HEK293 (cell line): Measurements from ENCODE around the gene PRAF2.

Experiments used
- CTCF ChIA-PET: fragments of 350-600 bp; formaldehyde crosslinking; extraction: SDS; loops from one replicate; lab custom pipeline; 2021; ENCODE audit warnings: antibody characterized with exemption; lab: Yijun Ruan, JAX
- POLR2A ChIA-PET: fragments of 300-600 bp; formaldehyde crosslinking; extraction: SDS; loops from one replicate; lab custom pipeline; 2020; ENCODE audit warnings: antibody characterized with exemption, inconsistent platforms; lab: Yijun Ruan, JAX
- H3K27ac ChIP-seq: fragments of 200-500 bp; sonication (Bioruptor generic); 2 replicates; pipeline ENCODE4 v1.5.1; 2014; ENCODE audit warnings: low read depth, low read length, control low read depth, inconsistent platforms; ENCODE audit errors: extremely low read depth
- H3K36me3 ChIP-seq, 2 experiments: fragments of 200-500 bp in 1 of 2; sonication (Bioruptor generic) in 1 of 2; 1 replicate in 1 of 2; 2 replicates in 1 of 2; pipeline ENCODE4 v1.5.1; 2014 to 2017; ENCODE audit warnings: inconsistent platforms in 2 of 2, low read length in 2 of 2; ENCODE audit not compliant: control insufficient read depth in 2 of 2, insufficient read depth in 1 of 2
- H3K4me1 ChIP-seq: fragments of 200-500 bp; sonication (Bioruptor generic); 2 replicates; pipeline ENCODE4 v1.5.1; 2014; ENCODE audit warnings: mild to moderate bottlenecking, low read length, inconsistent platforms; ENCODE audit not compliant: control insufficient read depth, insufficient read depth
- H3K4me3 ChIP-seq: 2 replicates; pipeline ENCODE4 v1.5.1; 2011; ENCODE audit warnings: low read depth, mild to moderate bottlenecking, control low read depth, low read length, moderate library complexity
- H3K9me3 ChIP-seq: fragments of 200-500 bp; sonication (Bioruptor generic); 2 replicates; pipeline ENCODE4 v1.5.1; 2014; ENCODE audit warnings: low read depth, low read length, inconsistent platforms; ENCODE audit not compliant: control insufficient read depth, insufficient read depth
- CTCF ChIP-seq: fragments of 450-650 bp; formaldehyde crosslinking; IDR thresholded peaks from 2 replicates; pipeline ENCODE4 v1.5.1; 2016; ENCODE audit warnings: missing biosample characterization, missing genetic modification characterization
- GLIS2 ChIP-seq: fragments of 450-650 bp; formaldehyde crosslinking; IDR thresholded peaks from 2 replicates; pipeline ENCODE4 v1.5.1; 2016; ENCODE audit warnings: missing biosample characterization, missing genetic modification characterization
- KLF7 ChIP-seq: fragments of 450-650 bp; formaldehyde crosslinking; IDR thresholded peaks from 2 replicates; pipeline ENCODE4 v1.5.1; 2016; ENCODE audit warnings: missing biosample characterization, missing genetic modification characterization, borderline replicate concordance
- PRDM2 ChIP-seq: fragments of 450-650 bp; formaldehyde crosslinking; IDR thresholded peaks from 2 replicates; pipeline ENCODE4 v1.5.1; 2016; ENCODE audit warnings: missing biosample characterization, missing genetic modification characterization, borderline replicate concordance
- ZBTB48 ChIP-seq: fragments of 450-650 bp; formaldehyde crosslinking; IDR thresholded peaks from 2 replicates; pipeline ENCODE4 v1.5.1; 2016; ENCODE audit warnings: missing biosample characterization, missing genetic modification characterization
- ZNF114 ChIP-seq: fragments of 450-650 bp; formaldehyde crosslinking; IDR thresholded peaks from 2 replicates; pipeline ENCODE4 v1.5.0; 2017; ENCODE audit warnings: missing biosample characterization, missing genetic modification characterization
- ZNF140 ChIP-seq: fragments of 450-650 bp; formaldehyde crosslinking; IDR thresholded peaks from 2 replicates; pipeline ENCODE4 v1.5.1; 2016; ENCODE audit warnings: missing biosample characterization, missing genetic modification characterization
- ZNF19 ChIP-seq: fragments of 450-650 bp; formaldehyde crosslinking; IDR thresholded peaks from 2 replicates; pipeline ENCODE4; 2016; ENCODE audit warnings: missing biosample characterization, missing genetic modification characterization, low read depth
- ZNF292 ChIP-seq: fragments of 450-650 bp; formaldehyde crosslinking; IDR thresholded peaks from 2 replicates; pipeline ENCODE4 v1.5.1; 2016; ENCODE audit warnings: low read depth, missing biosample characterization, missing genetic modification characterization, borderline replicate concordance
- ZNF37A ChIP-seq: fragments of 450-650 bp; IDR thresholded peaks from 2 replicates; pipeline ENCODE4 v1.5.1; 2018; ENCODE audit warnings: missing biosample characterization, missing genetic modification characterization
- ZNF488 ChIP-seq: fragments of 450-650 bp; formaldehyde crosslinking; IDR thresholded peaks from 2 replicates; pipeline ENCODE4 v1.5.1; 2016; ENCODE audit warnings: missing biosample characterization, missing genetic modification characterization
- ZNF518A ChIP-seq: fragments of 450-650 bp; formaldehyde crosslinking; conservative IDR thresholded peaks from 2 replicates; pipeline ENCODE4 v1.5.1; 2016; ENCODE audit warnings: low read depth, missing biosample characterization, missing genetic modification characterization
- ZNF624 ChIP-seq: fragments of 450-650 bp; formaldehyde crosslinking; IDR thresholded peaks from 2 replicates; pipeline ENCODE4 v1.5.1; 2017; ENCODE audit warnings: missing biosample characterization, missing genetic modification characterization
- ZNF777 ChIP-seq: fragments of 450-650 bp; formaldehyde crosslinking; IDR thresholded peaks from 2 replicates; pipeline ENCODE4 v1.5.1; 2017; ENCODE audit warnings: missing biosample characterization, missing genetic modification characterization, borderline replicate concordance

PRAF2 gene

GRCh38 chrX:49102190-49102589, 28.4 kb upstream of the PRAF2 start:
- POLR2A ChIA-PET, result no interaction called here
- TF ChIP-seq ZNF19 (tag by site-specific recombination), result no peak
- CTCF ChIA-PET, result interaction anchor here (0.6 kb wide), 1 partner anchor 85 kb away, joined by 6 read pairs; no protein-coding TSS in a partner anchor
- no peaks in the 10 kb centered on the region for H3K4me1 ChIP-seq
- no peak overlapping the region for H3K27ac ChIP-seq
- H3K4me3 ChIP-seq, result no peak overlapping the region
- H3K9me3 ChIP-seq, result no peaks in the 10 kb centered on the region
- H3K36me3 ChIP-seq, result peaks cover 4 to 6% of the 10 kb centered on the region in 2 experiments; a peak in 2 of 3 replicates

GRCh38 chrX:49101629-49101984, 27.8 kb upstream of the PRAF2 start:
- ChIA-PET CTCF (interaction anchor here (0.6 kb wide), 1 partner anchor 85 kb away, joined by 6 read pairs; no protein-coding TSS in a partner anchor), POLR2A (interaction anchor here (1.0 kb wide), 6 partner anchors 12 to 167 kb away, joined by 3 to 6 read pairs (median 3); partner anchors contain the start of gene WDR45)
- Histone ChIP-seq H3K4me1 (no peaks in the 10 kb centered on the region), H3K9me3 (no peaks in the 10 kb centered on the region), H3K4me3 (peak overlapping the region; percentile 37), H3K27ac (peak overlapping the region; percentile 10; the same call in 1 of the 2 replicates), H3K36me3 (peaks cover 4 to 6% of the 10 kb centered on the region in 2 experiments; a peak in 2 of 3 replicates)
- peak; percentile 26; the same call in 1 of the 2 replicates for TF ChIP-seq ZNF777 (tag by site-specific recombination)
- TF ChIP-seq ZBTB48 (tag by site-specific recombination), result peak; percentile 40; the same call in 1 of the 2 replicates
- TF ChIP-seq GLIS2, result peak; percentile 57
- no peak for TF ChIP-seq ZNF624 (tag by site-specific recombination)
- TF ChIP-seq CTCF (tag by site-specific recombination), result peak; percentile 83
- no peak for TF ChIP-seq ZNF488
- TF ChIP-seq, all 188 proteins: peak for 4

GRCh38 chrX:49100704-49101628, 27.2 kb upstream of the PRAF2 start:
- ChIA-PET POLR2A (interaction anchor here (0.6 to 1.0 kb wide), 9 partner anchors 10 to 168 kb away, joined by 3 to 6 read pairs (median 3); partner anchors contain the start of gene WDR45), CTCF (no interaction called here)
- Histone ChIP-seq H3K4me1 (no peaks in the 10 kb centered on the region), H3K27ac (peak overlapping the region; percentile 47; the same call in 1 of the 2 replicates), H3K4me3 (peak overlapping the region; percentile 65), H3K36me3 (peaks cover under 1% of the 10 kb centered on the region in 2 experiments; a peak in 2 of 3 replicates), H3K9me3 (no peaks in the 10 kb centered on the region)
- TF ChIP-seq ZNF37A (tag by site-specific recombination) (no peak), PRDM2 (tag by site-specific recombination) (no peak), ZNF292 (tag by site-specific recombination) (no peak), ZNF518A (tag by site-specific recombination) (no peak), ZNF114 (tag by site-specific recombination) (no peak), KLF7 (tag by site-specific recombination) (no peak), ZNF19 (tag by site-specific recombination) (no peak), ZNF140 (tag by site-specific recombination) (no peak)
